Cardiac fibroblast (primary cell): ENCODE results near the gene NOTCH1.

Experiments used
- DNase-seq, 2 donors: peaks; one replicate each; pipeline versions ENCODE4 v3.0.0 to v3.0.0-alpha.2; 2010; ENCODE audit warnings: low read depth in 2 of 2
- H3K4me3 ChIP-seq, 2 donors: replicated peaks in 1 of 2; 1 replicate in 1 of 2; 2 replicates in 1 of 2; pipeline ENCODE4 v1.5.1; 2011; ENCODE audit warnings: low read depth in 2 of 2, low read length in 2 of 2, mild to moderate bottlenecking in 2 of 2, moderate library complexity in 1 of 2
- CTCF ChIP-seq: IDR thresholded peaks from one replicate; pipeline ENCODE4 v1.5.1; 2011; ENCODE audit warnings: low read depth, mild to moderate bottlenecking, low read length, inconsistent platforms

The NOTCH1 gene

GRCh38 chr9:136566901-136567300 is 21.1 kb upstream of the NOTCH1 start:
- TF ChIP-seq CTCF, result no peak
- DNase-seq, result peak; percentile 42 to 62
- H3K4me3 ChIP-seq, result no peak overlapping the region

GRCh38 chr9:136566553-136566895 is 20.7 kb upstream of the NOTCH1 start:
- no peak for TF ChIP-seq CTCF
- no peak for DNase-seq
- H3K4me3 ChIP-seq, result no peak overlapping the region

- TF ChIP-seq CTCF, result no peak
- no peak for DNase-seq
- no peak overlapping the region for H3K4me3 ChIP-seq
Observed at GRCh38 chr9:136565715-136566552, 20.1 kb upstream of the NOTCH1 start.

GRCh38 chr9:136565086-136565714 is 19.4 kb upstream of the NOTCH1 start:
- no peak for TF ChIP-seq CTCF
- DNase-seq, result peak in 1 of 2 donors; percentile 54
- no peak overlapping the region for H3K4me3 ChIP-seq

- peak; percentile 34 for TF ChIP-seq CTCF
- H3K4me3 ChIP-seq, result no peak overlapping the region
- peak; percentile 81 to 89 for DNase-seq
Observed at GRCh38 chr9:136564379-136564988, 18.6 kb upstream of the NOTCH1 start.

- TF ChIP-seq CTCF, result no peak
- no peak for DNase-seq
- H3K4me3 ChIP-seq, result no peak overlapping the region
Observed at GRCh38 chr9:136563646-136564325, 17.9 kb upstream of the NOTCH1 start.
